VCaP (cell line): ENCODE results near the gene PNKD.

Experiments
- H3K27ac ChIP-seq: fragments of 450-650 bp; 2 replicates; pipeline ENCODE4 v1.5.1; 2017
- TF ChIP-seq, protein P1 (sequence below): fragments of 450-650 bp; conservative IDR thresholded peaks from 2 replicates; pipeline ENCODE4 v1.5.1; 2017; ENCODE audit warnings: mild to moderate bottlenecking, moderate library complexity

Gene PNKD

DNA sequence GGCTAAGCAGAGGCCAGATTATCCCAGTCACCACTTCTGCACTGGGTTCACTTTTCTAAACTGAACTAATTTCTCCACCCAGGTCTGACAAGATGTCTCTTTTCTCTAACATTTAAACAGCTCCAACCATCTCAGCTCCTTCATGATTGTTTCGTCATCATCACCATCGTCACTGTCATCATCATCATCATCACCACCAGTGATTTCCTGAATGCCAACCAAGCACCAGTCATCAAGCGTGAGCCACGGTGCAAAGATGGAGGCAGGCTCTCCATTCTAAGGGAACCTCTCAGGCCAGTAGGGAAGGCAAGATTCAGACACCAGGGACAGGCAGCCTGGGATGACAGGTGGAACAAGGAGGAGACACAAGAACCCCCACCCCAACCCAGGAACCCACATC is 47.5 kb downstream of the PNKD start:
- no peak overlapping the region for H3K27ac ChIP-seq
- TF ChIP-seq, protein P1, sequence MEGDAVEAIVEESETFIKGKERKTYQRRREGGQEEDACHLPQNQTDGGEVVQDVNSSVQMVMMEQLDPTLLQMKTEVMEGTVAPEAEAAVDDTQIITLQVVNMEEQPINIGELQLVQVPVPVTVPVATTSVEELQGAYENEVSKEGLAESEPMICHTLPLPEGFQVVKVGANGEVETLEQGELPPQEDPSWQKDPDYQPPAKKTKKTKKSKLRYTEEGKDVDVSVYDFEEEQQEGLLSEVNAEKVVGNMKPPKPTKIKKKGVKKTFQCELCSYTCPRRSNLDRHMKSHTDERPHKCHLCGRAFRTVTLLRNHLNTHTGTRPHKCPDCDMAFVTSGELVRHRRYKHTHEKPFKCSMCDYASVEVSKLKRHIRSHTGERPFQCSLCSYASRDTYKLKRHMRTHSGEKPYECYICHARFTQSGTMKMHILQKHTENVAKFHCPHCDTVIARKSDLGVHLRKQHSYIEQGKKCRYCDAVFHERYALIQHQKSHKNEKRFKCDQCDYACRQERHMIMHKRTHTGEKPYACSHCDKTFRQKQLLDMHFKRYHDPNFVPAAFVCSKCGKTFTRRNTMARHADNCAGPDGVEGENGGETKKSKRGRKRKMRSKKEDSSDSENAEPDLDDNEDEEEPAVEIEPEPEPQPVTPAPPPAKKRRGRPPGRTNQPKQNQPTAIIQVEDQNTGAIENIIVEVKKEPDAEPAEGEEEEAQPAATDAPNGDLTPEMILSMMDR: no peak

DNA sequence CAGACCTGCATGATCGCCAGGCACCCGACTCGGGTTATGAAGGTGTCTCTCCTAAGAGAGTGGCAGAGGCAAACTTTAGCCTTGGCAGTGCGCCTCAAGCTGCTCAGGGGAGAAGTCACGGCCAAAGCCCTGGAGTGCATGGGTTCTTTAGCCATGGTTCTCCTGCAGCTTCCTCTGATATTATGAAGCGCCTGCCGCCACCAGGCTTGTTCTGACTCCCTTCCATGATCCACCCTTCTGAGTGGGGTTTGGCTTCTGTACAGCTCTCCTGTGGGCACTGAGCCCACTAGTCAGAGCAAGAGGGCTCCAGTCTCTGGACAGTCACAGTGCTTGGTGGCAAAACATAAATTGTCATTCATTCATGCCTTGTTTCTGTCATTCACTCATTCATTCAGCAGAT is 47.9 kb downstream of the PNKD start:
- no peak overlapping the region for H3K27ac ChIP-seq
- TF ChIP-seq, protein P1: no peak

DNA sequence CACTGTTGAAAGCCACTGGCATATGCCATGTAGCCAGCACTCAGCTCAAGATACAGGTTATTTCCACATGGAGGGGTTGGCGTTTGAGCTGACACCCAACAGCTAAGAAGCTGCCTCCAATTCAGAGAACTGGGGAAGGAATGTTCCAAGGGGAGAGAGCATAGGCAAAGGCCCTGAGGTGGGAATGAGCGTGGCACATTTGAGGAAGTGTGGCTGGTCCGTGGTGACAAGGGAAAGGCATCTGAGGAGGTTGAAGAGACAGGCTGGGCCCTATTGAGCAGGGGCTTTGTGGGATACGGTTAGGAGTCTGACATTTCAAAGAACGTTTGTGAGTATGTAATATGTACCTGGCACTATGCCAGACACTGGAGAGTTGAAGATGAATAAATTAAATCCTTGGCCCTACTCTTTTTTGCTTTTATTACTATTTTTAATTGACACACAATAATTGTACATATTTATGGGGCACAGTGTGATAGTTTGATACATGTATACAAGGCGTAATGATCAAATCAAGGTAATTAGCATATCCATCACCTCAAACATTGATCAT is 49.6 kb downstream of the PNKD start:
- H3K27ac ChIP-seq: peak overlapping the region; percentile 84
- TF ChIP-seq, protein P1: no peak

DNA sequence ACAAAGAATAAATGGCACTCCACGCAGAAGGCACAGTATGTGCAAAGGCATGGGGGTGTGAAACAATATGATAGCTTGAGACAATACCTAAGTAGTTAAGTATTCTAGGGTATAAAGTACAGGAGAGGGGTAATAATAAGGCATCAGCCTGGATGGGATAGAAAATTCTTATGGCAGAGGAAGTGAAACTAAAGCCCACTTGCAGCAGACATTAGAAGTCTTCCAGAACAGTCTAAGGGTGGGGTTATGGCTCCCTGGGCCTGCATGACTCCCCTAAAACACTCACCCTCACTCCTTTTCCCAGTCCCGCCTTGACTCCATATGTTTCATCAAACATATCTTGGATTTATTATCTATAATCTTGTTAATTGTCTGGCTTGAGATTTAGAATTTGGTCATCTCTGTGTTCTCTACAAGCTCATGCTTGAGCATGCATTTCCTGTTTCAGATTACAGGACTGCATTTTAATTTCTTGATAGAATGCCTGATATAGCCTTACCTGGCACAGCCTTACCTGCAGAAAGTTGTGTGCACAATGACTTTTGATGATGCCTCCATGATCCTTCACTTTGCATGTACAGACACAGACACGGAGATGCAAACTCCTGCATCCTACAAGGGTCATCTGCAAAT is 50.5 kb downstream of the PNKD start:
- peak overlapping the region; percentile 84 for H3K27ac ChIP-seq
- TF ChIP-seq, protein P1: no peak

DNA sequence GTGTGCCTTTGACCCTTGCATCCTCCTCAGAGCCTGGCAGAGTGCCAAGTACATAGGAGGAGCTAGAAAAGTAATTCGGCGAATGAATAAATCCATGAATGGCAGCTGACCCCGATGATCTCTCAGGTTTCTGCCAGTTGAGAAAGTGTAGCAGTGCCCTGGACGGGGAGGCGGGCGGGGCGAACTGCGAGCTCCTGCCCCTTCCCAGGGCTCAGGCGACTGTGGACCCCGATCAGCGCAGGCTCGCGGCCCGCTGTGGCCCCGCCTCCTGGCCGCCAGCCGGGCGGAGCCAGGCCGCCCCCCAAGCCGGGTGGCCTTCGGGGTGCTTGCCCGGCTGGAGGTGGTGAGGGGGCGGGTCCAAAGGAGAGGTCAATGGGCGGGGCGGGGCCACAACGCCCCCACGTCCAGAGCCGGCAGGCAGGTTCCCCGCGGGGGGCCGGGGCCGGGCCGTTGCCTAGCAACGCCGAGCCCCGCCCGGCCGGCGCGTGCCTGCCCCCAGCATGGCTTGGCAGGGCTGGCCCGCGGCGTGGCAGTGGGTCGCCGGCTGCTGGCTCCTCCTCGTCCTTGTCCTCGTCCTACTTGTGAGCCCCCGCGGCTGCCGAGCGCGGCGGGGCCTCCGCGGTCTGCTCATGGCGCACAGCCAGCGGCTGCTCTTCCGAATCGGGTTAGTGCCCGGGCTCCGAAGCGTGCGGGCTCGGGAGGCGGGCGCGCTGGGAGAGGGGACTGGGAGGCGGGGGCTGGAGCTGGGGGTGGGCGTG is 52.6 kb downstream of the PNKD start:
- TF ChIP-seq, protein P1: no peak
- H3K27ac ChIP-seq: peak overlapping the region; percentile 84

DNA sequence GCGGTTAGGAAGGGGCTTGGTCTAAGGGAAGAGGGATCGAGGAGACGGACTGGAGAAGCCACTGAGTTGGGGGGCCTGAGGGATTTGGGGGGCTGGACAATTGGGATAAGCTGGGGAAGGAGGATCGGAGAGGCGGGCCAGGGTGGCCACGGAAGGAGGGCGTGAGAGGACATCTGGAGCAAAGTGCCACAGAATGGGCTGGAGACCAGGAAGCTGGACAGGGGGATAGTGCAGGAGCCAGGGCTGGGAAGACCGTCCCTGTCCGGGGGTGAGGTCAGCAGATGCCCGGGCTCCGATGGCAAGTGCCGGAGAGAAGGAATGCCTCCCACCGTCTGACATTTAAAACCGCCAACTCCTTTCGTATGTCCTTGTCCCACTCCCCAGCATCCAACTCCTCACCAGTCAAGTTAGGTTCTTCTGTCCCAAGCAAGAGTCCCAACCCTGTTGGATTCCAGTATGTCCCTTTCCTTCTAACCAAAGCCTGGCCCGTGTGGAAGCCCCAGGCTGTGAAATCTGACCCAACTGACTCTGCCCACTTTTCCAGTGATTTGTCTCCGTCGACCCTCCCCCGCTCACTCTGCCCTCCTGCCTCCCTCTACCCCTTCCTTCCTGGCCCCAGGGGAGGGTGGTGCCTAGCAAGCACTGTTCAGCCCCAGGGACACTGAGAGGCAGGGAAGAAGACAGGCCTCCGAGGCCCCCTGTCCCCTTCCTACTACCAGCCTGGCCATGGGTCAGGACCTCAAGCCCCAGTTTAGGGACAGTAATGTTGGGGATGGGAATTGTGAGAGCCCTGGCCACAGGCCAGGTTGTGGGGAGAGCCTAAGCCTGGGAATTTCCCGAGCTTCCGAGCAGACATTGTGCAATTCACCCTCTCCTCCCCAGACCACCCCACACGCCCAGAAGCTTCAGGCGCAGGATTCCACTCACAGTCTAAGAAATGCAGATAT is 53.5 kb downstream of the PNKD start:
- TF ChIP-seq, protein P1: no peak
- H3K27ac ChIP-seq: peak overlapping the region; percentile 84
